ENCODE measurements around the gene GSPT1. TPM values are rescaled to one million over a fixed set of nuclear protein-coding genes. Genes with fewer than 3 reads are reported as not detected.

The GSPT1 gene
- total and polyA plus RNA-seq, 9 of the 15 experiments (the other 6 are each of a cell fraction or from before 2014, with no cell fraction given), result 63.8 to 269 (median 148) TPM

DNA sequence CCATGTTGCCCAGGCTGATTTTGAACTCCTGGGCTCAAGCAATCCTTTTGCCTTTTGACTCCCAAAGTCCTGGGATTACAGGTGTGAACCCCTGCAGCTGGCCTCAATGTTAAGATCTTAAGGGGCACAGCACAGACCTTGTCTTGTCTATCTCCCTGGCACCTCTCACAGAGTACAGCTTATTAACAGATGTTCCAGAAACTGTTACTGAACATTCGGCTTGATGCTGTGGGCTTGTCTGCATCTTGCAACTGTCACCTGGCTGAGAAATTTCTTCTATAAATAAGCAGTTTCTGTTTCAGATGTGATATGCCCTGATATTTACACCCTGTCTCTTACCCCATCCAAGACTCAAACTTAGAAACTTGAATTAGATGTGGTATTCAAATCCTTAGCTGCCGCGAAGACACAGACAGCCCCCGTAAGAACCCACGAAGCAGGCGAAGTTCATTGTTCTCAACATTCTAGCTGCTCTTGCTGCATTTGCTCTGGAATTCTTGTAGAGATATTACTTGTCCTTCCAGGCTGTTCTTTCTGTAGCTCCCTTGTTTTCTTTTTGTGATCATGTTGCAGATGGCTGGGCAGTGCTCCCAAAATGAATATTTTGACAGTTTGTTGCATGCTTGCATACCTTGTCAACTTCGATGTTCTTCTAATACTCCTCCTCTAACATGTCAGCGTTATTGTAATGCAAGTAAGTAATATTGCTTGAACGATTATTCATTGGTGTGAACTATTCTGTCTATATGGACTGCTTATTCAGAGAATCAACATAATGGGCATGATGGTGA is 49.2 kb upstream of the GSPT1 start, which contains the start of gene TNFRSF17:
Gene TNFRSF17, plus strand, starts transcription at position 450 of the 791 bp plus-strand sequence. Its CDS starts 115 bp downstream, at position 565.
- peak within 1 kb of the TSS; percentile 39 to 43; a peak in 1 of 4 replicates for H3K9ac ChIP-seq (ENCODE audit: insufficient read depth in 1 of 2, low read depth in 2 of 2, low read length in 2 of 2)
- CTCF ChIA-PET (ENCODE audit: low intra/inter-chr PET ratio), result no interaction called here
- TF ChIP-seq CHD1 (IDR thresholded peaks at IDR 0.05; ENCODE audit: low read length) (no peak), MYC (IDR thresholded peaks at IDR 0.05; ENCODE audit: low read depth, low read length) (no peak), MYC (CRISPR knock-in tag; IDR thresholded peaks at IDR 0.05; ENCODE audit: borderline replicate concordance, low read depth) (no peak), SIN3A (IDR thresholded peaks at IDR 0.05; ENCODE audit: borderline replicate concordance in 2 of 2, control insufficient read depth in 1 of 2, low read depth in 2 of 2, low read length in 2 of 2) (no peak), ELF1 (tag; IDR thresholded peaks at IDR 0.05) (no peak), SUPT5H (IDR thresholded peaks at IDR 0.05) (no peak), POLR2H (tag; IDR thresholded peaks at IDR 0.05; ENCODE audit: low read depth) (no peak), CHD7 (IDR thresholded peaks at IDR 0.05; ENCODE audit: low read depth, low read length) (no peak)

More for the DNA sequence above, 49.2 kb upstream of the GSPT1 start, which contains the start of gene TNFRSF17:
- H3K4me2 ChIP-seq (ENCODE audit: insufficient read depth, low read length), result peak within 1 kb of the TSS; percentile 35
- H3K4me1 ChIP-seq (replicated peaks in 1 of 2; ENCODE audit: control insufficient read depth in 2 of 2, insufficient read depth in 2 of 2, low read length in 2 of 2), result peaks cover 0 to 12% of the 10 kb centered on the region in 2 experiments; a peak in 2 of 5 replicates
- H3K9me1 ChIP-seq (ENCODE audit: control insufficient read depth, insufficient read depth, low read length), result no peaks in the 10 kb centered on the region
- in situ Hi-C loops (cut with MboI), result no loop called here
- intact Hi-C loops (cut with micrococcal nuclease), result no loop called here
- H3K27me3 ChIP-seq (ENCODE audit: control insufficient read depth in 2 of 2, insufficient read depth in 2 of 2, low read length in 2 of 2), result no peaks in the 10 kb centered on the region
- no peaks in the 10 kb centered on the region for H4K20me1 ChIP-seq (replicated peaks; ENCODE audit: control insufficient read depth, insufficient read depth, low read length)
- ATAC-seq (peak; percentile 33), FAIRE-seq (peak; percentile 46), DNase-seq (ENCODE audit: extremely low read depth in 1 of 4, low spot score in 3 of 4) (no peak)
- POLR2A ChIA-PET, result interaction anchor here (0.7 to 1.5 kb wide), 7 partner anchors 8 to 296 kb away, joined by 3 to 4 read pairs (median 4); partner anchors contain the start of gene SNX29
- H3K27ac ChIP-seq (ENCODE audit: extremely low read depth, low read depth, low read length), result peak within 1 kb of the TSS; percentile 23; the same call in 1 of the 3 replicates
- no peaks in the 10 kb centered on the region for H3K79me2 ChIP-seq (ENCODE audit: control insufficient read depth, insufficient read depth, low read length)
- 30% methylated on average over 9 of the region's 9 CpGs for WGBS (ENCODE audit: insufficient coverage, low coverage, missing lambda C conversion rate)
- H3K9me3 ChIP-seq (replicated peaks; ENCODE audit: control insufficient read depth, insufficient read depth, low read depth, low read length), result no peaks in the 10 kb centered on the region
- no peak within 1 kb of the TSS for H3K4me3 ChIP-seq
- no peaks in the 10 kb centered on the region for H3K36me3 ChIP-seq (ENCODE audit: control insufficient read depth, insufficient read depth, low read length)
- no TSS peak for BruUV-seq (replicated peaks)
- H2AFZ ChIP-seq (ENCODE audit: low read depth, low read length), result peak within 1 kb of the TSS; percentile 79

Data from K562 (cell line).